ENCODE results near the gene OSBPL1A.

Gene OSBPL1A

GRCh38 chr18:24187689-24188088, 209.9 kb downstream of the OSBPL1A start:
- TF ChIP-seq CTCF (IDR thresholded peaks at IDR 0.05; ENCODE audit: low read depth, low read length), result no peak
- H3K4me1 ChIP-seq, result no peaks in the 10 kb centered on the region
- no peak overlapping the region for H3K4me3 ChIP-seq (ENCODE audit: low read depth, low read length)
- H3K27me3 ChIP-seq, result no peaks in the 10 kb centered on the region
- no peaks in the 10 kb centered on the region for H3K36me3 ChIP-seq
- no peaks in the 10 kb centered on the region for H3K9me3 ChIP-seq
- DNase-seq, result no peak

- Histone ChIP-seq H3K4me3 (ENCODE audit: low read depth, low read length) (no peak overlapping the region), H3K4me1 (no peaks in the 10 kb centered on the region), H3K9me3 (no peaks in the 10 kb centered on the region), H3K27me3 (no peaks in the 10 kb centered on the region), H3K36me3 (no peaks in the 10 kb centered on the region)
- no peak for TF ChIP-seq CTCF (IDR thresholded peaks at IDR 0.05; ENCODE audit: low read depth, low read length)
- no peak for DNase-seq
Observed at GRCh38 chr18:24187049-24187448, 210.6 kb downstream of the OSBPL1A start.

- H3K9me3 ChIP-seq, result no peaks in the 10 kb centered on the region
- H3K36me3 ChIP-seq, result no peaks in the 10 kb centered on the region
- TF ChIP-seq CTCF (IDR thresholded peaks at IDR 0.05; ENCODE audit: low read depth, low read length), result no peak
- DNase-seq, result no peak
- no peaks in the 10 kb centered on the region for H3K27me3 ChIP-seq
- H3K4me1 ChIP-seq, result no peaks in the 10 kb centered on the region
- H3K4me3 ChIP-seq (ENCODE audit: low read depth, low read length), result no peak overlapping the region
Observed at GRCh38 chr18:24185805-24186204, 211.8 kb downstream of the OSBPL1A start.

GRCh38 chr18:24181806-24182205, 215.8 kb downstream of the OSBPL1A start:
- Histone ChIP-seq H3K4me1 (no peaks in the 10 kb centered on the region), H3K27me3 (no peaks in the 10 kb centered on the region), H3K9me3 (no peaks in the 10 kb centered on the region), H3K4me3 (ENCODE audit: low read depth, low read length) (no peak overlapping the region), H3K36me3 (no peaks in the 10 kb centered on the region)
- DNase-seq, result no peak
- TF ChIP-seq CTCF (IDR thresholded peaks at IDR 0.05; ENCODE audit: low read depth, low read length), result no peak

GRCh38 chr18:24180048-24180447, 217.6 kb downstream of the OSBPL1A start:
- no peak for DNase-seq
- H3K4me3 ChIP-seq (ENCODE audit: low read depth, low read length), result no peak overlapping the region
- TF ChIP-seq CTCF (IDR thresholded peaks at IDR 0.05; ENCODE audit: low read depth, low read length), result no peak
- H3K27me3 ChIP-seq, result no peaks in the 10 kb centered on the region
- no peaks in the 10 kb centered on the region for H3K4me1 ChIP-seq
- no peaks in the 10 kb centered on the region for H3K9me3 ChIP-seq
- H3K36me3 ChIP-seq, result no peaks in the 10 kb centered on the region

GRCh38 chr18:24177499-24178133, 220.0 kb downstream of the OSBPL1A start:
- no peak for DNase-seq
- Histone ChIP-seq H3K9me3 (no peaks in the 10 kb centered on the region), H3K36me3 (no peaks in the 10 kb centered on the region), H3K4me3 (ENCODE audit: low read depth, low read length) (no peak overlapping the region), H3K4me1 (no peaks in the 10 kb centered on the region), H3K27me3 (no peaks in the 10 kb centered on the region)
- no peak for TF ChIP-seq CTCF (IDR thresholded peaks at IDR 0.05; ENCODE audit: low read depth, low read length)
